D721Med (cell line): Measurements from ENCODE around the gene ABHD5.

ENCODE experiments used
- DNase-seq: peaks from one replicate; pipeline ENCODE4 v3.0.0; 2011; ENCODE audit warnings: low spot score; ENCODE audit not compliant: insufficient read length
- FAIRE-seq: peaks from 2 replicates; lab custom pipeline; 2011; peaks lifted over from hg19 to GRCh38; lab: Jason Lieb, UNC
- CTCF ChIP-seq: IDR thresholded peaks from 2 replicates; pipeline ENCODE4 v1.5.1; 2012; ENCODE audit warnings: mild to moderate bottlenecking, control low read depth; ENCODE audit not compliant: insufficient read depth; ENCODE audit errors: missing control alignments

ABHD5 gene

GRCh38 chr3:43770426-43771103 is 79.8 kb downstream of the ABHD5 start:
- FAIRE-seq (no peak), DNase-seq (no peak)
- no peak for TF ChIP-seq CTCF

GRCh38 chr3:43771610-43772009 is 80.9 kb downstream of the ABHD5 start:
- DNase-seq, result no peak
- no peak for TF ChIP-seq CTCF
- no peak for FAIRE-seq

GRCh38 chr3:43773273-43774094 is 82.7 kb downstream of the ABHD5 start:
- no peak for DNase-seq
- no peak for FAIRE-seq
- no peak for TF ChIP-seq CTCF

GRCh38 chr3:43774799-43775198 is 84.1 kb downstream of the ABHD5 start:
- DNase-seq, result no peak
- no peak for TF ChIP-seq CTCF
- FAIRE-seq, result no peak

GRCh38 chr3:43776101-43776500 is 85.4 kb downstream of the ABHD5 start:
- DNase-seq (no peak), FAIRE-seq (no peak)
- TF ChIP-seq CTCF, result no peak

- FAIRE-seq (no peak), DNase-seq (no peak)
- TF ChIP-seq CTCF, result no peak
Observed at GRCh38 chr3:43779850-43780249, 89.1 kb downstream of the ABHD5 start.

- TF ChIP-seq CTCF, result no peak
- FAIRE-seq (no peak), DNase-seq (no peak)
Observed at GRCh38 chr3:43782541-43782940, 91.8 kb downstream of the ABHD5 start.
